HG03571 (cell line): ENCODE measurements around the gene GJA3.

Experiments used
- ATAC-seq: cut with Tn5 transposase; IDR thresholded peaks from one replicate; pipeline ENCODE4 v1.9.1; 2021; ENCODE audit not compliant: unreplicated experiment

GJA3 gene

DNA sequence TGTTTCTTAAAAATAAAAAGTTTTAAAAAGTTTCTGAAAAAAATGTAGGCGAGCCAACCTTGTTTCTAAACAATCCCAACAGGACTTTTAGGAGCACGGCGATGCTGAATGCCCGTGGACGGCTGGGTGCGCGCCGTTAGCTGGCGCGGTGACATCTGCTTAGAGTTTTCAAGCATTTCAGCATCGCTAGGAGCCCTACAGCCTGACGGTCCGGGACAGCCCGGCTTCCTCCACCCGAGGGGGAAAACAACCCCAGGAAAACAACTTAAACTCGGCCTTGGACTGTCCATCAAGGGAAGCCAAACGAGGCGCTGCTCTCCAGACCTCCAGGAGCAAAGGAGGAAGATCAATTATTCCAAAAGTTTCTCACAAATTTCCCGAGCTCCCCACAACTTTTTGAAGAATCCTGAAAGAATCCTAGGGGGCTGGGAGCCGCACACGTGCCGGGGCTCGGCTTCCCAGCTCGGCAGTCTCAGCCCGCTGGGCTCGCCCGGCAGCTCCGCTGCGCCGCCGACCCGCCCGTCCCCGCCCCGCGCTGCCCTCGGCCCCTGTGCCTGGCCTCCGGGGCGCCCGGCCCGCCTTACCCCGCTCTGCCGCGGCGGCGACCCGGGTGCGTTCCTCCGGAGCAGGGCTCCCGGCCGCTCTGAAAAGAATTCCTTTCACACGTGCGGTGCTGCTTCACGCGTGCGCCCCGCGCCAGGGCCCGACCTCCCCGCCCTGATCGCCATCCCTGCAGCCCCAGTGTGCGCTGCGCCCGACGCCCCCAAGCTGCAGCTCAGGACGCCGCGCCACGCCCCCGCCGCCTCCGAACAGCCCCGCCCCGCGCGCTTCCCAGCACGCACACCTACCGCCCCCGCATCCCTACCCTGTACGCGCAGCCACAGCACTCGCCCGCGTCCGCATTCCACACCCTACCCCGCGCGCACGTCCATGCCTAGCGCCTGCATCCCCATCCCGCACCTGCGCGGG lies at the start of gene GJA3:
Gene GJA3, minus strand, starts transcription at position 747 of the 969 bp plus-strand sequence. CDS start 17,764 bp downstream, outside the sequence.
- ATAC-seq = peak; percentile 51

DNA sequence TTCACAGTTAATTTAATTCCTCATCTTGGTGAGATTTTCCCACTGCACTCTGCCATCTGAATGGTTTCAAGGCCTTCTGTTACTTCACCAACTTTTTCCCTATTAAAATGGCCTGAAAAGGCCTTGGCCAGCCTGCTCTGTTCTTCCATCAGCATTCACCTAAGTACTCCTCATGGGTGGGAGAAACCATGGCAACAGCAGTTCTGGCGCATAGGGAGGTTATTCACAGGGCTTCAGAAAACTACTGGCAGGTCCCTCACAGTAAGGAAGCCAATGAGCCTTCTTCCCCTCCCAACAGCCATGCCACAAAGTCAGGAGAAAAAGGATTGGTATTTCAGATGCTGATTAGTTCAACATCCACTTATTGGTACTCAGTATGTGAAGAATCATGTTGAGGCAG lies 49.1 kb upstream of the GJA3 start:
- no peak for ATAC-seq

DNA sequence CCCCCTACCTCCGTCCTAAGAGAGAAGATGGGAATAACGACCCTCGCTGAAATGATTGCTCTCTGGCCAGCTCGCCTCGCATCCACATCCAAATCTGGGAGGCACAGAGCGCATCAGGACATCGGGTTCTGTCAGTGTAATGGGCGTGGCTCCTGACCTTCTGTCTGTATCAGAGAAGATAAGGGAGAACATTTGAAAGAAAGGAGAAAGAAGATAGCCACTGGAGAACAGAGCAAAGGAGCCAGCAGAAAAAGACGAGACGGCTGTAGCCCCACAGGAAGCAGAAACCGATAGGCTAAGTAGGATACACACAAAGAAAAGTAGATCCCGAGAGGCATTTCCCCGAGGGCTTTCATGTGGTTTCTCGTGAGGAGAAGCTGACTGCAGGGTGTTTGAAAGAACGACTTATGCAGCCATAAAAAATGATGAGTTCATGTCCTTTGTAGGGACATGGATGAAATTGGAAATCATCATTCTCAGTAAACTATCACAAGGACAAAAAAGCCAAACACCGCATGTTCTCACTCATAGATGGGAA lies 45.9 kb upstream of the GJA3 start:
- ATAC-seq = no peak

DNA sequence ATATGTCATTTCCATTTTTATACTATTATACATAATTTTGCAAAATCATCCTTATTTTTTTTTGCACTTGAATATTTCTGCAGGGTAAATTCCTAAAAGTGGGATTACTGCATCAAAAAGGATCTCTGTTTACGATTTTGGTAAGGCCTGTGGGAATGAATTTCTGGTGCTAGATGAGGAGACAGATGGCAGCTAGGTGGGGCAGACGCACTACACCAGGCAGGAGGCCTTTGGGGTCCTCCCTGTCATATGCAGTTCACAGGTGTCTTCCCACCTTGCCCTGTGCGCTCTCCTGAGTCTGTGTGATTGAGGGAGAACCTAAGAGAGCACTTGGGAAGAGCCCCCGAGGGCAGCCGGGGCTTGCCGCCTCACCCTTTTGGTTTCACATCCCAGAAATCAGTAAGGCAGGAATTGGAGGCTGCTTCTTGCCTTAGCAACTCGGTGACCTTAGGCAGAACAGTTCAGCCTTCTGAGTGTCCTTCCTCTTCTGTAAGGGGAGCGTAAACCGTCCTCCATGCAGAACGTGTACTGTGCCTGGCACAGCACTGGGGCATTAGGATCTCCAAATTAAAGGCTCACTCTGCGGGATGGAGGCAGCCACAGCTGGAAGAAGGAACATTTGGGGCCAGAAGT lies 45.3 kb upstream of the GJA3 start:
- ATAC-seq = no peak

DNA sequence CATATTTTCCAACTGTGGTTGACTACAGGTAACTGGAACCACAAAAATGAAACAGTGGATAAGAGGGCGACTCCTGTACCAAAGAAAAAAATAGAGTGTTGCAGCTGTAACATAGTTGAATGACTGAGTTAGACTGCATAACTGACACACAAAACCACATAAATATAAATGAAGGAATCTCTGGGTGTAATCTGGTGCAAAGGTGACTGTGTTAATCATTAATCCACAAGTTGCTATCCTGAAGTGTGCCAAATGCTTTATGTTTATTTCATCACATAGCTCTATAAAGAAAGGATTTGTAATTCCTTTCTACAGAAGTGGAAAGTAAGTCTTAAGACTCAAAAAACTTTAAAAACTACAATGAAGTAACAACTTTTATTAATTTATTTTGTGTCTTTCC lies 37.9 kb upstream of the GJA3 start:
- ATAC-seq = no peak

DNA sequence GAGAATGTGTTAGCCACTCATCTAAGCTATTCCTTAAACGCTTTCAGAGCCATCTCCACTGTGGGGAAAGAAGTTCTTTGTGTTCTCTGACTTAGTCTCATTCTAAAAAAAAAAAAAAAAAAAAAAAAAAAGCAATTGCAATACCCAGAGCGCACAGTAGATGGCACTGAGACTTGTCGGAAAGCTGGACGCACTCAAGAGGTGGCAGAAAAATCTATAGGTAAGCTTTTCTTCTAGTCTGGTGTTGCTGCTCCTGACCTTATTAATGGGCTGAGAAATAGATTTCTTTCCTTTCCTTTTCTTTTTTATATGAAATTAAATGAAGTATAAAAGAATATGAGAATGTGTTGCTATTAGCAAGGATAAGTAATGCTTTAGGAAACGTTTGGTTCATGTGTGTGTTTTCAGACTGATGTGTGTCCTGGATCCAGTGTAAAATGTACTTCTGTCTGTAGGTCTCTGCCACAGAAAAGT lies 36.5 kb upstream of the GJA3 start:
- no peak for ATAC-seq

DNA sequence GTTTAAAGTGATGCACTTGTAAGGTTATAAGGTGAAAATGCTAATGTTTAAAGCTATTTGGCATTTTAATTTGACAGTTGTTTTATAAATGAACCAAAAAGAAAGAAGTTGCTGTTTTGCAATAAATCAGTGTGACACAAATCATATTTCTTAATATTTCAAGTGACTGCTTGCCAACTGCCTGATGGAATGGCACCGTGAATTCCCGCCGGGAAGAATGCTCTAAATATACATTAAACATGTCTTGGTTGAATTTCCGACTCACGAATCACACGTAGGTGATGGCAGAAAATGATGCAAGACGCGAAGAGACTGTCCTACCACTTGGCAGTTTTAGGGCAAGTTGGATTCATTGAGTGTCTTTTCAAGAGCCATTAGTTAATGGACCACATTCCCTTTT lies 34.9 kb upstream of the GJA3 start:
- ATAC-seq = no peak

DNA sequence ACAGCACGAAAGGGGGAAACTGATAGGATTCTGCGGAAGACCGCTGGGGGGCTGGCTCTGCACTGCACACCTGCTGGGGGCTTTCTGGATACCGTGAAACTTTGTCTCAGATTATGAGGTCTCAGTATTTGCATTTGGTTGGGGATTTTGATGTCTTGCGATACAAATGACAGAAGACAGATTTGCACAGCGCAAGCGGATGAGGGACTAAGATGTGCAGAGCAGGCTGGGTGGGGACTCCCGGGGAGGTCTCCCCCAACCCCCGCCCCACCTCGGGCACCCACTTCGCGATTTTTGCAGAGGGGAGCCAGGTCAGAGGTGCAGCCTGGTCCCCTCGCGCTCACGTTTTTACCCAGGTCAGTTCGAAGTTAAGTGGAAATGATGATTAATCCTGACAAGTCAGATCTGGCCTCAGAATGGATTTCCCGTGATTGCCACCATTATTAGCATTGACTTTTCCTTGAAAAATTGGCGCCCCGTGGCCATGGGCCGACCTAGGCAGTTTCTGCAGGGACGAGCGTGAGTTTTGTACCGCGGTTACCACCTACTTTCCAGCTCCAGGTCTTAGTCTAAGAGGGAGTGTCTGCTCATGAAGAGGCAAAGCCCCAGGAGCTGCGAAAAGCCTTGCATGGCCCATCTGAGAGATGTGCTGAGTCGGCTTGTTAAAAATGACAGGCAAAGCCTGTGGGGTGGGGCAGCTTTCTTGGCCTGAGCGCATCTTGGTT lies 33.2 kb upstream of the GJA3 start:
- ATAC-seq = no peak

DNA sequence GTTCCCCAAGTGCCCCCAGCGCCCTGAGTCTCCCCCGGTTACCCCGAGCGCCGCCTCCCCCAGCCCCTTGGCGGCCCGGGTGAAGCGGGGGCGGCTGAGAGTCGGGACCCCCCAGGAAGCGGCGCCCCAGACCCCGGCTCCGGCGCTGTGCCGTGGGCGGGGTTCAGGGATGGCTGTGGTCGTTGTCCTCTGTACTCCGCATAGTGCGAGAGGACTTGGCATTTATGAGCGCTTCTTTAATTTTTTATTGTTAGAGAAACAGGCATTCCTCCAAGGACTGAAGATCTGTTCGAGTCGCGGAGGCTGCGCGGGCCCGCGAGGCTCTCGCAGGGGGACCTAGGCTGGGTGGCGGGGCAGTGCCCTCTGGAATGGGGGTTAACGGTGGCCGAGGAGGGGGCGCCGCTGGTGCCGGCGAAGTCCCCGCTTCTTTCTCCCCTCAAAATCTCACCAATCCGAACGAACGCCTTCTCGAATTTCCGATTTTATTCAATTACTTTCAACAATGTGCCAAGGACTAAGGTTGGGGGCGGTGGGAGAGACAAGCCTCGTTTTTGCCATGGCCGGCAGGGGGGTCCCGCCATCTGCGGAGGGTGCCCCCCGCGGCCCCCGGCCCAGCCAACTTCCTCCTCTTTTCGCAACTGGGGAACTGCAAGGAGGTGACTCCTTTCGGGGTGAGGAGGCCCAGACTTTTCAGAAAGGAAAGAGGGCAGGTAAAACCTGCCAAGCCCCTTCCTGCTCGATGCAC lies 32.5 kb upstream of the GJA3 start:
- ATAC-seq = no peak

DNA sequence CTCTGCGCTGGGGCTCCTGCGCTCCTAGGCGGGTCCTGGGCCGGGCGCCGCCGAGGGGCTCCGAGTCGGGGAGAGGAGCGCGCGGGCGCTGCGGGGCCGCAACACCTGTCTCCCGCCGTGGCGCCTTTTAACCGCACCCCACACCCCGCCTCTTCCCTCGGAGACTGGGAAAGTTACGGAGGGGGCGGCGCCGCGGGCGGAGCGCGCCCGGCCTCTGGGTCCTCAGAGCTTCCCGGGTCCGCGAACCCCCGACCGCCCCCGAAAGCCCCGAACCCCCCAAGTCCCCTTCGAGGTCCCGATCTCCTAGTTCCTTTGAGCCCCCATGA lies 31.9 kb upstream of the GJA3 start, which contains the start of gene GJB2:
Gene GJB2, minus strand, starts transcription at position 103 of the 326 bp plus-strand sequence. CDS start 3,357 bp downstream, outside the sequence.
- no peak for ATAC-seq

DNA sequence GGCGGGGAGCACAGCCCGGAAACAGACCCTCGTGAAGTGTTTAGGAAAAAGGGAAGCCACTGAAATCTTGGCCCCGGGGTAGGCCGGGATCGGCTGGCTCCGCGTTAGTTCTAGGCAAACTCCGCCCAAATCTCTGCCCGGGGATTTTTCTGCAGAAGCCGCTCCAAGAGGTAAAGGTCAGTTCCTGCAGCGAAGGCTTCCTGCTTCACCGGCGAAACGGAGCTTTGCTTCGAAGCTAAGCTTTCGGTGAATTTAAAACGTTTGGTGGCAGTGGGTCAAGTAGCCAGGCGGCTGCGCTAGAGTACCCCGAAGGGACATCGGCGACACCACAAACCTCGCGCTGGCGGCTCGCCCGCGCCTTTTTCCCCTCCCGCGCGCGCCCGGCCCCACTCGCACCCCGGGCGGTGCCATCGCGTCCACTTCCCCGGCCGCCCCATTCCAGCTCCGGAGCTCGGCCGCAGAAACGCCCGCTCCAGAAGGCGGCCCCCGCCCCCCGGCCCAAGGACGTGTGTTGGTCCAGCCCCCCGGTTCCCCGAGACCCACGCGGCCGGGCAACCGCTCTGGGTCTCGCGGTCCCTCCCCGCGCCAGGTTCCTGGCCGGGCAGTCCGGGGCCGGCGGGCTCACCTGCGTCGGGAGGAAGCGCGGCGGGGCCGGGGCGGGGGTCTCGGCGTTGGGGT lies 31.4 kb upstream of the GJA3 start:
- ATAC-seq = no peak

DNA sequence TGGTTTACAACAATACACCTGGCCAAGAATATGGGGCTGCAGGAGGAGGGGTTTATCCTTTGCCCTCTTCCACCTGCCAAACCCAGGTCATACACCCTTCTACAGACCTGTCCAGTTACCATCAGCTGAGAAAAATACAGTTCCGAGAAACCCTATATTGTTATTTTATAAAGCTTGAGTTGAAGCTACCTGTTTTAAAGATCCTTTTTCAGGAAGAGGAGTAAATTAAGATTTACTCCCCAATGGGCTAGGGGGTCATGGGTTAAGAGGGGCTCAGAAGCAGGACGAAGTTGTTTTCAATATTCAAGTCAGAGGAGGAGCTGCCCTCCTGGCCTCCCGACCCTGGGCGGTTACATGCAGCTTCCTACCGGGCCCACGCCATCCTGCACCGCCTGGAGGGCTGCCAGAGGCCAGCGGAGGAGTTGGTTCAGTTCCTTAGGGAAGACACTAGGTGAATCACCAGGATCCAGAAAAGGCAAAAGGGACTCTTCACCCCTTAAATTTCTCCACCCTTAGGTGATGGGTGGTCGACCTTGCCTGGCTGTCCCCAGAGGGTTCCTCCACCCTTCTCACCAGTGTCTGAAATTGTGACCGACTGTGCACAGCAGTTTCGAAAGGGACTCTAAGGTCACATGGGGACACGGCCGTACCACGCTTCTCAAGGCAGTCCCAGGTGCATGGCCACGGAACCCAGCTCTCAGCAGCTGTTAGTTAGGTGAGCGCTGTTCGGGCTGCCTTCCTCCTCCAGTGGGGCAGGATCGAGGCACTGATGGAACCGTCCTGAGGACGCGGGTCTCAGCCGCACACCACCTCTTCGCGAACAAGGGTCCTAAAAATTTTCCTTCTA lies 30.7 kb upstream of the GJA3 start:
- ATAC-seq = no peak

DNA sequence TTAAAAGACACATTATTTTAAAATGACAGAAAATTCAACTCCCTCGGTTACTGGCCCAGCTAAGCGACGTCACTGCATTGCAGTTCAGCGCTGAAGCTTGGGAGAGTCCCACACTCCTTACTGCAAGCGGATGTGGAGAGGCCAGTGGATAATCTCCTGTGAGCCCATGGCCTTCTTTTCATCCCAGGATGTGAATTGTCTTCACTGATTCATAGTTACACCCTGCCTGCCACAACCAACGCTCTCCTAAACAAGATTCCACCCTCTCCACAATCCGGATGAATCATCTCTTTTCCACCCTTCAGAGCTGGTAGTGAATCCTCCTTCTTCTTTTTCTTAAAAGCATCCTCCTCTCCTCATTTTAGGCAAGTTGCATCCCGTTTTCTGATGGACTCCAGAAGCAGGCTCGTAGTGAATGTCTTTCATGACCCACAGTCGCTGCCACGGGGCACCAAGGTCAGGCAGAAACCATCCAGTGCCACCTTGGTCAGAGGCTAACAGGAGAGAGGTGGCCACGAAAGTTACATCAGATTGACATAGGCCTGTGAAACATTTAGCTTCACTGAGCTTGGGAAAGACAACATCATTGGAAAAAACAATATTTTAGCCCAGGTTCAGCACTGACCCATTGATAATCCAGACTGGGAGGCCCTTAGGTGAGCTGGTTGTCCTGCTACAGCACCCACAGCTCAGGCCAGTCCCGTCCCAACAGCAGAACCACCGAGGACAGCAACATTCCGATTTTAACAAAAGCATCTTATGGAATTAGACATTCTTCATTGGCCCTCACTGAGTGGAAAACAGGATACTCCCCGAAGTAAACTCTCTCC lies 29.8 kb upstream of the GJA3 start:
- ATAC-seq = no peak

DNA sequence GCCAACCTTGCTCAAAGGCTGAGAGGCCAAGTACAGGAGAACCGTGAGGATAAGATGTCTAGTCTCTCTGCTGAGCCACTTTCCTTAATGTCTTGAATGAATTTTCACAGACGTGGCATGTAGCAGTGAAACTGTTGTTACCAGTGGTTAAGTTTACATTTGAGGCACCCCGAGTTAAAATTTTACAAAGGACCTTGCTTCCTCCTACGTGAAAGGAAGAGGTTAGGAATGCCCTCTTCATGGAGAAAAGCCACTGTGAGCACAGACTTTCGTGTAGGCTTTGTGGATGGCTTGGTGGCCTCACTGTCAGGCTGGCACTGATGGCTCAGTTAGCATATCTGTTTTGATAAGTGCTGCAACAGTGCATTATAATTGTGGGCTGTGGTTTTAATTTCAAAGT lies 29.2 kb upstream of the GJA3 start:
- no peak for ATAC-seq

DNA sequence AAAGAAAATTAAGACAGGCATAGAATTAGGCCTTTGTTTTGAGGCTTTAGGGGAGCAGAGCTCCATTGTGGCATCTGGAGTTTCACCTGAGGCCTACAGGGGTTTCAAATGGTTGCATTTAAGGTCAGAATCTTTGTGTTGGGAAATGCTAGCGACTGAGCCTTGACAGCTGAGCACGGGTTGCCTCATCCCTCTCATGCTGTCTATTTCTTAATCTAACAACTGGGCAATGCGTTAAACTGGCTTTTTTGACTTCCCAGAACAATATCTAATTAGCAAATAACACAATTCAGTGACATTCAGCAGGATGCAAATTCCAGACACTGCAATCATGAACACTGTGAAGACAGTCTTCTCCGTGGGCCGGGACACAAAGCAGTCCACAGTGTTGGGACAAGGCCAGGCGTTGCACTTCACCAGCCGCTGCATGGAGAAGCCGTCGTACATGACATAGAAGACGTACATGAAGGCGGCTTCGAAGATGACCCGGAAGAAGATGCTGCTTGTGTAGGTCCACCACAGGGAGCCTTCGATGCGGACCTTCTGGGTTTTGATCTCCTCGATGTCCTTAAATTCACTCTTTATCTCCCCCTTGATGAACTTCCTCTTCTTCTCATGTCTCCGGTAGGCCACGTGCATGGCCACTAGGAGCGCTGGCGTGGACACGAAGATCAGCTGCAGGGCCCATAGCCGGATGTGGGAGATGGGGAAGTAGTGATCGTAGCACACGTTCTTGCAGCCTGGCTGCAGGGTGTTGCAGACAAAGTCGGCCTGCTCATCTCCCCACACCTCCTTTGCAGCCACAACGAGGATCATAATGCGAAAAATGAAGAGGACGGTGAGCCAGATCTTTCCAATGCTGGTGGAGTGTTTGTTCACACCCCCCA lies 28.1 kb upstream of the GJA3 start:
- no peak for ATAC-seq

DNA sequence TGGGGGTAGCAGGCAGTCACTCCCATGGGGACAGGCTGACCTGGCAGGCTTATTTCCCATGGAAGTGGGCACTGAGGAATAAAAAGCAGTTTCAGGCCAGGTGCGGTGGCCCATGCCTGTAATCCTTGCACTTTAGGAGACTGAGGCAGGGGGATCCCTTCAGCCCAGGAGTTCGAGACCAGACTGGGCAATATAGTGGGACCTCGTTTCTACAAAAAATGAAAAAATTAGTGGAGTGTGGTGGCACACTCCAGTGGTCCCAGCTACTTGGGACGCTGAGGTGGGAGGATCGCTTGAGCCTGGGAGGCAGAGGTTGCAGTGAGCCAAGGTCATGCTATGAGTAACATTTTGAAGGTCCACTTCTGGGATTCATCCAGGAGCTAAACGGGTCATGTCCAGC lies 25.9 kb upstream of the GJA3 start:
- ATAC-seq = no peak

DNA sequence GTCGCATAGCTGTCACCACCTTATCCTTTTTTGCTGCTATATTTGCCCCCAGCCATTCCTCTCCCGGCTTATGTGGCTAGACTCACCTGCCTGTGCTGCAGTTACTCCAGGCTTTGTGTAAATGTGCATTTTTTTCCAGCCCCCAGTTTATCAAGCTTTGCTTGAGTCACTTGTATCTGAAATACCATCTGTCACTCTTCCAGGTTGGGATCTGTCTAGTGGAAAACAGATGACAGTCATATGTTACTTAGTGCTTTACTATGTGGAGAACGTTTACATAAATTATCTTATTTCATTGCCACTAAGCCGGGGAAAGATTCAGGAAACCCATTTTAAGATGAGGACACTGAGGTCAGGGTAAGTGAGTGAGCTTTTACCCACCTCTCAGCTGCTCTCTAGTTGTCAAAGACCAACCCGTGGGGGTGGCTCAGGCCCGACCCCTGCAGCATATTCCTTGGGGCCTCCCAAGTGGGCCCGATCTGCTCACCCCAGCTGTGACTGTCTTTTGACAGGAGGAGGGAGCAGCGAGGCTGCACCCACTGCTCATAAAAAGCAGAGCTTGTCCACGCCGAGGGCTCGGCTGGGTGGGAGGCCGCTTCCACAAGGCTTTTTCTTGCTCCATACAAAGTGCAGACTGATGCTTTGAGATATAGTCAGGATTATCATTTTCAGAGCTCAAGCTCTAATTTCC lies 24.7 kb upstream of the GJA3 start:
- ATAC-seq = no peak
